KMS-11 (cell line): ENCODE data around the gene MTRF1.

Experiments used
- H2AFZ ChIP-seq: fragments of 200-600 bp; sonication (generic); 2 replicates; pipeline ENCODE4 v1.6.1; 2016; ENCODE audit warnings: antibody characterized with exemption, mixed run types, low read depth
- H3K27ac ChIP-seq: fragments of 200-600 bp; sonication (generic); 2 replicates; pipeline ENCODE4 v1.6.1; 2016; ENCODE audit warnings: mild to moderate bottlenecking, mixed run types
- H3K27me3 ChIP-seq: fragments of 200-600 bp; sonication (generic); 2 replicates; pipeline ENCODE4 v1.6.1; 2017; ENCODE audit warnings: mild to moderate bottlenecking, low read depth, mixed run types, moderate library complexity; ENCODE audit not compliant: insufficient read depth
- H3K36me3 ChIP-seq: fragments of 200-600 bp; sonication (generic); 2 replicates; pipeline ENCODE4 v1.6.1; 2017; ENCODE audit warnings: mild to moderate bottlenecking, mixed run types; ENCODE audit not compliant: insufficient read depth
- H3K4me1 ChIP-seq: fragments of 200-600 bp; sonication (generic); 2 replicates; pipeline ENCODE4 v1.6.1; 2016; ENCODE audit warnings: mild to moderate bottlenecking, low read depth, mixed run types; ENCODE audit not compliant: poor library complexity, severe bottlenecking
- H3K4me2 ChIP-seq: fragments of 200-600 bp; sonication (generic); 2 replicates; pipeline ENCODE4 v1.7.0; 2016; ENCODE audit warnings: mild to moderate bottlenecking, mixed run types
- H3K4me3 ChIP-seq: fragments of 200-600 bp; sonication (generic); IDR thresholded peaks from 2 replicates; pipeline ENCODE4 v1.6.1; 2017; ENCODE audit warnings: low read depth, low read length, mixed read lengths; ENCODE audit not compliant: insufficient read depth
- H3K79me2 ChIP-seq: fragments of 200-600 bp; sonication (generic); 2 replicates; pipeline ENCODE4 v1.6.1; 2016; ENCODE audit warnings: low read depth, mixed run types; ENCODE audit not compliant: insufficient read depth
- H3K9ac ChIP-seq: fragments of 200-600 bp; sonication (generic); 2 replicates; pipeline ENCODE4 v1.6.1; 2016; ENCODE audit warnings: mild to moderate bottlenecking, mixed run types
- H4K20me1 ChIP-seq: fragments of 200-600 bp; sonication (generic); 2 replicates; pipeline ENCODE4 v1.6.1; 2016; ENCODE audit warnings: mild to moderate bottlenecking, mixed run types; ENCODE audit not compliant: insufficient read depth
- CTCF ChIP-seq: fragments of 200-600 bp; sonication (generic); conservative IDR thresholded peaks from 2 replicates; pipeline ENCODE4 v1.6.1; 2017; ENCODE audit warnings: low read depth, mild to moderate bottlenecking, antibody characterized with exemption, low read length, moderate library complexity, mixed read lengths

The MTRF1 gene

DNA sequence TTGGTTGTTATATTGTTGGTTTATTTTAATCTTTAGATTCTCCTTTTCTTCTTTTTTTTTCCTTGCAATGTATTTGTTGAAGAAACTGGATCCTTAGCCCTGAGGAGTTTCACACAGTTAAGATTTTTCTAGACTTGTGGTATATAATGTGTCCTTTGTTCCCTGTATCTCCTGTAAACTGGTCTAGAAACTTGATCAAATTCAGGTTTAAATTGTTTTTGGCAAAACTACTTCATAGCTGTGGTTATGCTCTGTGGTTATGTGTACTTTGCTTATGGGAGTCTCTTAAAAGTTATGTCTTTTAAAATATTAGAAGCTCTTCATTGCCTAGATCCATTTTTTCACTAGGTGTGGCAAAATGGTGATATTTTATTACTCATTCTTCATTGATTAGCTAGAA lies 3.7 kb upstream of the MTRF1 start:
- H3K27ac ChIP-seq = no peak overlapping the region
- no peak overlapping the region for H3K9ac ChIP-seq
- H3K36me3 ChIP-seq = no peaks in the 10 kb centered on the region
- H3K4me1 ChIP-seq = peaks cover 11% of the 10 kb centered on the region
- no peaks in the 10 kb centered on the region for H3K79me2 ChIP-seq
- H2AFZ ChIP-seq = no peak overlapping the region
- H4K20me1 ChIP-seq = no peaks in the 10 kb centered on the region
- H3K4me3 ChIP-seq = no peak overlapping the region
- H3K4me2 ChIP-seq = no peak overlapping the region
- no peak for TF ChIP-seq CTCF
- H3K27me3 ChIP-seq = no peaks in the 10 kb centered on the region

DNA sequence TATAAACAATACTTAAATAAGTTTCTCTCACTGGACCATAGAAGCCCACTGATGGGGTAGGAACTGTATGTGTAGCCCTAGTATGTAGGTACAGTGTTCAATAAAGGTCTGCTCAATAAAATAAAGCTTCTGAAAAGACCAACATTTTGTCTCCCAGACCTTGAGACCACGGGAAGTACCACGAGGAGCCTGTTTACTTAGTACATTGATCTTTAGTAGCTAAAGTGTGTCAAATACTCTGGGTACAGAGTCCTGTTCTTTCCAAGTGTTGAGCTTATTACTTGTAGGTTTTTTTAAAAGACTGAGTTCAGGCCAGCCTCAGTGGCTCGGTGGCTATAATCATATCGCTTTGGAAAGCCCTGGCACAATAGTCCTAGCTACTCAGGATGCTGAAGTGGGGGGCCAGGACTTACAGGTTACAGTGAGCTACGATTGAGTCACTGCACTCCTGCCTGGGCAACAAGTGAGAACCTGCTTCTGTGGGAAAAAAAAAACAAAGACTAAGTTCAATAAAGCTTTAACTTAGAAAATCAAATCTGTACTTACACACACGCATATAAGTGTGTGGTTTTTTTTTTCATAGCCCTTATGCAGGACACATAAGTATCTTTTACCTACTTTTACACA lies 3.4 kb downstream of the MTRF1 start:
- Histone ChIP-seq H3K79me2 (no peaks in the 10 kb centered on the region), H3K4me3 (no peak overlapping the region), H3K4me1 (peaks cover 7% of the 10 kb centered on the region), H2AFZ (no peak overlapping the region), H3K27ac (no peak overlapping the region), H3K27me3 (no peaks in the 10 kb centered on the region), H3K9ac (no peak overlapping the region), H3K36me3 (no peaks in the 10 kb centered on the region), H3K4me2 (no peak overlapping the region), H4K20me1 (no peaks in the 10 kb centered on the region)
- TF ChIP-seq CTCF = no peak

- Histone ChIP-seq H3K4me1 (peaks cover 2% of the 10 kb centered on the region), H3K79me2 (no peaks in the 10 kb centered on the region), H3K36me3 (no peaks in the 10 kb centered on the region), H3K27ac (no peak overlapping the region), H3K9ac (no peak overlapping the region), H4K20me1 (no peaks in the 10 kb centered on the region), H3K4me2 (no peak overlapping the region), H3K27me3 (no peaks in the 10 kb centered on the region), H3K4me3 (no peak overlapping the region), H2AFZ (no peak overlapping the region)
- TF ChIP-seq CTCF = no peak
These were observed 5.8 kb downstream of the MTRF1 start for GRCh38 chr13:41257535-41257934.

DNA sequence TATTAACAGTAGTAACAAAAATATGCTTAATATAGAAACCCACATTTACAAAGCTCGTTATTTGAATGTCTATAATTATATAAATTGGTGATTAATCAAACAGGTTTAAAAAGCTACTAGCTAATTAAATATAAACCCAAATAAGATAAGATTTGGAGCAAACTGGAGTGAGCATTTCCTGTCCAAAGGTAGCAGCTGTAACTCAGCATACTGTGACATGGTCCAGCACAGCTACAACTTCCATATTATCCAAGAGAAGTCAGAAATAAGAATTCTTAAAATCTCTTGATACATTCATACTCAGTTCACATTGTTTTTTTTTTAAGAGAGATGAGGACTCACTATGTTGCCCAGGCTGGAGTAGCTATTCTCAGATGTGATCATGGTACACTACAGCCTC lies 8.5 kb downstream of the MTRF1 start:
- no peak overlapping the region for H3K27ac ChIP-seq
- no peak overlapping the region for H2AFZ ChIP-seq
- no peaks in the 10 kb centered on the region for H3K79me2 ChIP-seq
- H3K4me1 ChIP-seq = no peaks in the 10 kb centered on the region
- H3K9ac ChIP-seq = no peak overlapping the region
- no peaks in the 10 kb centered on the region for H4K20me1 ChIP-seq
- H3K4me2 ChIP-seq = no peak overlapping the region
- no peak overlapping the region for H3K4me3 ChIP-seq
- no peaks in the 10 kb centered on the region for H3K27me3 ChIP-seq
- no peak for TF ChIP-seq CTCF
- H3K36me3 ChIP-seq = no peaks in the 10 kb centered on the region
